PC-9 (cell line): ENCODE measurements around the gene B3GALT6. TPM values are rescaled to one million over a fixed set of nuclear protein-coding genes. Genes with fewer than 3 reads are reported as not detected.

Experiments
- BruUV-seq: library from RNA; stranded (reverse); fragments of 400-500 nt; replicated peaks from 2 replicates; lab custom pipeline; 2021; lab: Mats Ljungman, UMichigan
- CTCF ChIA-PET: fragments of 300-600 bp; sonication (Branson Sonifier 250); formaldehyde crosslinking; loops from one replicate; lab custom pipeline; 2022; ENCODE audit warnings: antibody characterized with exemption; lab: Charles Lee
- POLR2A ChIA-PET: fragments of 300-600 bp; sonication (Branson Sonifier 250); formaldehyde crosslinking; loops from one replicate; lab custom pipeline; 2022; ENCODE audit warnings: antibody characterized with exemption; ENCODE audit not compliant: unreplicated experiment; lab: Charles Lee
- DNase-seq, 2 experiments: peaks; one replicate each; pipeline versions ENCODE4 v3.0.0 to v3.0.0-alpha.2; 2015 to 2022; ENCODE audit warnings: mixed read lengths in 1 of 2
- H2AFZ ChIP-seq: fragments of 200-600 bp; sonication (generic); 2 replicates; pipeline ENCODE4 v1.8.1; 2017; ENCODE audit warnings: antibody characterized with exemption
- H3F3A ChIP-seq: fragments of 200-600 bp; sonication (generic); 2 replicates; pipeline ENCODE4 v1.8.1; 2017; ENCODE audit warnings: antibody characterized with exemption, mild to moderate bottlenecking, low read depth; ENCODE audit not compliant: insufficient read depth
- H3K27ac ChIP-seq: fragments of 200-600 bp; sonication (generic); 2 replicates; pipeline ENCODE4 v1.6.1; 2016; ENCODE audit warnings: mixed run types
- H3K27me3 ChIP-seq: fragments of 200-600 bp; sonication (generic); 2 replicates; pipeline ENCODE4 v1.6.1; 2016; ENCODE audit warnings: low read depth, mixed run types; ENCODE audit not compliant: insufficient read depth
- H3K36me3 ChIP-seq: fragments of 200-600 bp; sonication (generic); 2 replicates; pipeline ENCODE4 v1.6.1; 2016; ENCODE audit warnings: low read depth, mixed run types
- H3K4me1 ChIP-seq: fragments of 200-600 bp; sonication (generic); replicated peaks from 2 replicates; pipeline ENCODE4 v1.6.1; 2016; ENCODE audit warnings: mixed run types; ENCODE audit not compliant: insufficient read depth
- H3K4me2 ChIP-seq: fragments of 200-600 bp; sonication (generic); 2 replicates; pipeline ENCODE4 v1.6.1; 2017; ENCODE audit warnings: mixed run types
- H3K4me3 ChIP-seq: fragments of 200-600 bp; sonication (generic); 2 replicates; pipeline ENCODE4 v1.6.1; 2016; ENCODE audit warnings: mixed run types
- H3K79me2 ChIP-seq: fragments of 200-600 bp; sonication (generic); 2 replicates; pipeline ENCODE4 v1.6.1; 2017; ENCODE audit warnings: low read depth, mixed run types
- H3K9me2 ChIP-seq: fragments of 200-600 bp; sonication (generic); 2 replicates; pipeline ENCODE4 v1.8.1; 2017; ENCODE audit warnings: mild to moderate bottlenecking; ENCODE audit not compliant: insufficient read depth
- H3K9me3 ChIP-seq: fragments of 200-600 bp; sonication (generic); 2 replicates; pipeline ENCODE4 v1.8.1; 2016; ENCODE audit warnings: low read depth; ENCODE audit not compliant: insufficient read depth
- H4K20me1 ChIP-seq: fragments of 200-600 bp; sonication (generic); 2 replicates; pipeline ENCODE4 v1.8.1; 2017; ENCODE audit not compliant: insufficient read depth
- CTCF ChIP-seq: fragments of 200-600 bp; sonication (generic); conservative IDR thresholded peaks from 2 replicates; pipeline ENCODE4 v1.6.1; 2017; ENCODE audit warnings: mixed run types, antibody characterized with exemption, mild to moderate bottlenecking, moderate library complexity
- EZH2 ChIP-seq: fragments of 200-600 bp; sonication (generic); IDR thresholded peaks from 2 replicates; pipeline ENCODE4 v1.8.0; 2017; ENCODE audit warnings: antibody characterized with exemption, low read depth
- intact Hi-C: fragments of 100-400 bp; cut with micrococcal nuclease; formaldehyde crosslinking; loops from one replicate; pipeline ENCODE4 v1.10.0; 2022; ENCODE audit not compliant: unreplicated experiment
- total RNA-seq: library from RNA; stranded (reverse); gene quantifications from 2 replicates; pipeline ENCODE4 v1.2.3, GENCODE V29; 2021

Gene B3GALT6
- total RNA-seq, 1 experiment from 2014 or later = 16.2 TPM

GRCh38 chr1:1235016-1235744 lies 3.1 kb downstream of the B3GALT6 start:
- peaks cover 8% of the 10 kb centered on the region for H4K20me1 ChIP-seq
- TF ChIP-seq CTCF (no peak), EZH2 (no peak)
- CTCF ChIA-PET = no interaction called here
- no peak overlapping the region for H3K27ac ChIP-seq
- H3K4me3 ChIP-seq = no peak overlapping the region
- DNase-seq = no peak
- H3K9me3 ChIP-seq = no peaks in the 10 kb centered on the region
- intact Hi-C loops = loop anchor here (10.0 kb wide), 1 partner anchor 250 kb away; the partner anchor contains the start of gene PERM1
- H3F3A ChIP-seq = peaks cover 50% of the 10 kb centered on the region; the same call in 1 of the 2 replicates
- no peak overlapping the region for H3K4me2 ChIP-seq
- no peaks in the 10 kb centered on the region for H3K9me2 ChIP-seq
- H3K79me2 ChIP-seq = peaks cover 51% of the 10 kb centered on the region
- BruUV-seq = no TSS peak
- H3K27me3 ChIP-seq = no peaks in the 10 kb centered on the region
- POLR2A ChIA-PET = interaction anchor here (0.6 kb wide), 1 partner anchor 423 kb away, joined by 6 read pairs; no protein-coding TSS in a partner anchor
- no peak overlapping the region for H2AFZ ChIP-seq
- peaks cover 63% of the 10 kb centered on the region for H3K4me1 ChIP-seq
- no peaks in the 10 kb centered on the region for H3K36me3 ChIP-seq

GRCh38 chr1:1236176-1236763 lies 4.2 kb downstream of the B3GALT6 start:
- POLR2A ChIA-PET = no interaction called here

More at GRCh38 chr1:1236176-1236763, 4.2 kb downstream of the B3GALT6 start:
- Histone ChIP-seq H3K9me2 (no peaks in the 10 kb centered on the region), H3K79me2 (peaks cover 40% of the 10 kb centered on the region), H3K9me3 (no peaks in the 10 kb centered on the region), H3K27me3 (no peaks in the 10 kb centered on the region), H2AFZ (no peak overlapping the region), H3F3A (peaks cover 46% of the 10 kb centered on the region; the same call in 1 of the 2 replicates), H3K4me1 (peaks cover 56% of the 10 kb centered on the region), H3K4me3 (no peak overlapping the region), H3K27ac (peak overlapping the region; percentile 75; the same call in 1 of the 2 replicates), H3K4me2 (peak overlapping the region; percentile 93), H4K20me1 (0 out of 2 replicates have a peak, but pooled peaks cover 4% of the 10 kb centered on the region), H3K36me3 (no peaks in the 10 kb centered on the region)
- intact Hi-C loops = loop anchor here (10.0 kb wide), 1 partner anchor 251 kb away; the partner anchor contains the start of gene PERM1
- DNase-seq = no peak
- TF ChIP-seq CTCF = no peak
- no peak for TF ChIP-seq EZH2
- BruUV-seq = no TSS peak
- CTCF ChIA-PET = no interaction called here
